Activated T-cell treated with anti-CD3 and anti-CD28 coated beads for 48 hours (primary cell): ENCODE measurements around the gene SLC44A5.
"Not testable (repeated sequence)": the region's sequence is repeated elsewhere in the genome, so short reads cannot be mapped to it uniquely, and the experiment has no call there.

Experiments used
- DNase-seq: peaks from one replicate; pipeline ENCODE4 v3.0.0-alpha.2; 2020; ENCODE audit warnings: low read depth

The SLC44A5 gene

DNA sequence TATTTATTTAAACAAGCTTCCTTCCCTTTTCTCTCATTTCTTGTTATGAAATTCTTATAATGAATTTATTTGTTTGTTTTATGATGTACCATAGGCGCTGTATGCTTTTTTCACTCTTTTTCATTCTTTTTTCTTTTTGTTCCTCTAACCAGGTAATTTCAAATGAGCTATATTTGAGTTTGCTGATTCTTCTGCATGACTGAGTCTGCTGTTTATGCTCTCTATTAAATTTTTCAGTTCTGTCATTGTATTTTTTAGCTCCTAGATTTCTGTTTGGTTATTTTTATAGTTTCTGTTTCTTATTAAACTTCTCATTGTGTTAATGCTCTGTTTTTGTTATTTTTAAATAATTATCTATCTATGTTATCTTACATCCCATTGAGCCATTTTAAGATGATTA lies 244.3 kb downstream of the SLC44A5 start:
- DNase-seq: no peak

DNA sequence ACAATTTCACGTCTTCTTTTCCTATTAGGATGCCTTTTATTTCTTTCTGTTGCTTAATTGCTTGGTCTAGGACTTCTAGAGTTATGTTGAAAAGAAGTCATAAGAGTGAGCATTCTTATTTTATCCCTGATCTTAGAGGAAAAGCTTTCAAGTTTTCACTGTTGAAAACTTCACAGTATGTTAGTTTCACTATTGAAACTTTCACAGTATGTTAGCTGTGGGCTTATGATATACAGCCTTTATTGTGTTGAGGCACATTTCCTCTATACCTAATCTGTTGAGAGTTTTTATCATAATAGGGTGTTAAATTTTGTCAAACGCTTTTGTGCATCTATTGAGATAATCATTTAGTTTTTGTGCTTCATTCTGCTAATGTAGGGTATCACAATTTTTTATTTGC lies 249.7 kb downstream of the SLC44A5 start:
- DNase-seq: no peak

DNA sequence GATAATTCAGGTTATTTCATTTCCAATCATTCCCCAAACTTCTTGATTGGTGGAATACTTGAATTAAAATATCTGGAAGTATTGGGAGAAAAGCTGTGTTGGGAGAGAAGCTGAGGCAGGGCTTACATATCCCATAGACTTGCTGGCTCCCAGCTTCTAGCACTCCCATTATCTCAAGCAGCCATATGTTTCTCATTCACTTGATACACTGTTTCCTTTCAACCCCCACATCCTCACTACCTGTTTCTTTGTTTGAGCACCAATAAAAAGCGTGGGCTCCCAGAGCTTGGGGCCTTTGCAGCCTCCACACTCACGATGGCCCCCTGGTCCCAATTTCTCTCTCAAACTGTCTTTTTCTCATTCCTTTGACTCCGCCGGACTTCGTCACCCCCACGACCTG lies 256.6 kb downstream of the SLC44A5 start:
- DNase-seq: not testable (repeated sequence)

DNA sequence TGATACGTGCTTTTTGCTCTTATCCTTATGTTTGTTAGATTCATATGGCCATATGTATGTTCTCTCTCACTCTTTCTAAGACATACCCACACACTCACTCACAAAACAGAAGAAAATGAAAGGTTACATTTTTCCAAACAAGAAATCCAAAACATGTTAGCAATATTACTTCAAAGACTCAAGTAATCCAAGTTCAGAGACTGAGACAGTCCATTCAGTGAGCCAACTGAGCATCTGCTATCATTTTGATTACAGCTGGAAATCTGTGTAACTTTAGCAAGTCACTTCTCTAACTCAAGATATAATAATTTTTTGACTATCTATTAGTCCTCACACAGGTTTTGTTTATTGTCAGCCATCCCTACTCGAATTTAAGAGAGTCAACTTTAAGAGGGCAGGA lies 257.9 kb downstream of the SLC44A5 start:
- no peak for DNase-seq

DNA sequence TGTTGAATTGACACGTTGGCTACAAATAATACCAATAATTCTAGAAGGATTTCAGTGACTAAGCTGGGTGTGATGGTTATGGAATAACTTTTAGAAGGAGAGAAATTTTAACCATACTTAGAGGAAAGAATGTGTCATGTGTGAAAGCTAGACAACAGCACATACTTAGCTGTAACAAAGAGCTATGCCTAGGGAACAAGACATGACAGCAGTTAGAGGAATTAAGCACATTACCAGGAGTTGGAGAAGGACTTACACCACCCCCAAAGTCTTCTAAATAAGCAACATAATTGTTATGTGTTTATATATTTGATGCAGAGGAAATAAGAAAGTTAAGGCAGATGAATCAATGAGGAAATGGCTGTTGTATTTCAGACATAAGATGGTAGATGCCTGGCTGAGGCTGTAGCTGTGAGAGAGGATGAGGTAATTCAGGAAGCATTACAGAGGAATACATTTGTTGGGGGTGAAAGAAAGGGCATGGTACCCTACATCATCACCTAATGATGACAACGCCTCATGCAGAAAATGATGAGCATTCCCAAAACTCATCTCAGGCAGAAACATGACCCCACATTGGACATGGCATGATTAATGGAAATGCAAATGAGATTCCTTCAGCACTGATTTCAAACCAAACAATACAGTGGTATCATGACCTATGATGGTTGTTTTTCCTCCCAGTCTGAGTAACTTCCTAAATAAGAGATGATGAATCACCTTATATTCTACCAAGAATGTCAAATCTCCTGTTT lies 265.2 kb downstream of the SLC44A5 start:
- no peak for DNase-seq

DNA sequence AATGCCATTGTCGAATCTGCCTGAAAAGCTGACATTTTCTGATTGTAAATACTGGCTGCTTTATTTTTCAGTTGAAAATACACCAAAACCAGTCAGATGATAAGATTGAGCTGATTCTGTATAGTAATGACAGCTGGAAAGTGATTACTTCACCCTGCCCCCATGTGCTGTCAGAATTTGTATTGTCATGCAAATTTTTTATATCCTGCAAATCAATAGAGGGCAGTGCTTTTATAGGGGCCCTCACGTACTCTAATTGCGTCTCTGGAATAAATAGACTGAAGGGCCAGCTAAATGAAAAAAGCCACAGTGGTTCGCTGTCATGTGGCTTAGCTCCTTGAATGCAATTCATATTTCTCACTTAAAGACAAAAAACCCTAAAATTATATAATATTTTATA lies 268.1 kb downstream of the SLC44A5 start:
- no peak for DNase-seq

DNA sequence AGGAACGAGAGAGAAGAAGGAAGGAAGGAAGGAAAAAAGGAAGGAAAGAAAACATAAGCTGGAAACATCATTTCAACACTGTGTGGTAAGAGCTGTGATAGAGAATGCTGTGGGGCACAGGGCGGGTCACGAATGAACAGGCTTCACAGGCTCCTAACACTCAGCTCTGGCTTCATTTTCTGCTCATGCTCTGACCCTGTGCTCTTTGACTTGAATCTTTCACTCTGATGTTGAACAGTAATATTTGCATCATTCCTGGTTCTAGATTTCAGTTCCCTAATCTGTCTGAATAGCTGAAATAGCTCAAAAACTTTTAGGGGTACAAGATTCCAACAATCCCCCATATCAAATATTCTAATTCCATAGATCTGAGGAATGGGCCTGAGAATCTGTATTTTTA lies 269.4 kb downstream of the SLC44A5 start:
- DNase-seq: no peak

DNA sequence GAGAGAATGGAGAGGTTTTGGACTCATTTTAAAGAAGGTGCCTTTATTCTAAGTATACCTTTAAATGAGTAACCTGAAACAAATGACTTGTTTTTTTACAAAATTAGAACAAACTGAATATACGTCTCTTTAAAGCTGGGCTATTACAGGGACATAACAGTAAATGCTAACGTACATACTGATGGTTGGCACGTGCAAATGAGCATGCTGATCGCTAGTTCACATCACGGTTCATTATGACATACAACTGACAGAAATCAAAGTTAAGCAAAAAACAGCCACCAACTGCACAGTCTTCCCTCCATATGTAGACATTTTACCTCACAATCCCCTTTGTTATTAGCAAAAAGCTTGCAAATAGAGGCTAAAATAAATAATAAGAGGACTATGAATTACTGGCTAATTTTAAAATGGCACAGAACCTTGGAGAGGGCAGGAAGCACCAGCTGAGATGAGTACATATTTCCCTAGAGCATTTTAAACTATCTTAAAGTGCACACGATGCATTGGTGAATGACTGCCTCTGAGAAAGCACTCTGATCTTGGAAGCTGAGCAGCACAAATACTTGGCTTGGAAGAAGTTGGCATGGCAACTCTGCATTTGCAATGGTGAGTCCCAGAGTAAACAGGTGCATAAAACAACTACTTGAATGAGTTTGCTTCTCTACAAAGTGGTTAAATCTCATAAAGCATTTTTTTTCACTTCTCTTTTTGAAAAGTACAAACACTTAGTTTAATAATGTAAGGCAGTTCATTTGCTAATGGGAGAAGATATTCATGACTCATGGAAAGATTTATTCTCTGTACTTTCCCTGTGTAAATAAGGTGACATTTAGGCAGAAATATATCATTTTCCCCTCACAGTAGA lies 272.1 kb downstream of the SLC44A5 start:
- DNase-seq: no peak

DNA sequence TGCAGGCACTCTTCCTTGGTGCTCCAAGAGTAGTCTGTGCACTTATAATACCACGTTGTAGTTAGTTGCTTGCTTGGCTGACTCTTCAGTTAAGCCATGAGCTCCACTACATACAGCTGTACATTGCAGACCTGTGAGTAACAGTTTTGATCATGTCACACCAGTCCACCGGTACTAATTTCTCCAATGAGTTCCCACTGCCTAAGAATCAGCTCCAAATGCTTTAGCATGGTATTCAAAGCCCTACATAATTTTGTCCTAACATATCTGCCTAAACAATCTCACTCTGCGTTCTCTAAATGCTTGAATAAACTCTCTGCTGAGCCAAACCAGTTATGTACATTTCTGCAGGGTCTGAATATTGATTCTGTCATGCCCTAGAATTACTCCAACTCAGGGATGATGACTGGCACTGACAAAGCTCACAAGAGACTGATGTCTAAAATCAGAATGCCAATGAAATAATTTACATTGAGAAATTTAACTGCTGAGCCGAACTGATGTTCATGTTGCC lies 276.0 kb downstream of the SLC44A5 start:
- DNase-seq: no peak

DNA sequence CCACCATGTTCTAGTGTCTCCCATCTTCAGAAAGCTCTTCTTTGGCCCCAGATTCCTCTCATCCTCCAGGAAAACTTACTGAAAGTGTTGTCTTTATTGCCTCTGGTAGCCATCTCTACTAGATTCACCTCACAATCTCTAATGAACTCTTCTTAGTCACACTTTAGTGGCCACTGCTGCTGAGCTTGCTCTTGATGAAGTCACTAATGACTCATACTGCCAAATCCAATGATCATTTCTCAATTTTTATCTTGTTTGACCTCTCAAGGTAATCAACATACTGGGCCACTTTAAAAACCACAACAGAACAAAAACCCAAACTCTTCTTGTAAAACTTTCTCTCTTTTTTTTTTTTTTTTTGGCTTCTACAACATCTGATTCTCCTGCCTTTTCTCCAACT lies 280.3 kb downstream of the SLC44A5 start:
- DNase-seq: no peak

DNA sequence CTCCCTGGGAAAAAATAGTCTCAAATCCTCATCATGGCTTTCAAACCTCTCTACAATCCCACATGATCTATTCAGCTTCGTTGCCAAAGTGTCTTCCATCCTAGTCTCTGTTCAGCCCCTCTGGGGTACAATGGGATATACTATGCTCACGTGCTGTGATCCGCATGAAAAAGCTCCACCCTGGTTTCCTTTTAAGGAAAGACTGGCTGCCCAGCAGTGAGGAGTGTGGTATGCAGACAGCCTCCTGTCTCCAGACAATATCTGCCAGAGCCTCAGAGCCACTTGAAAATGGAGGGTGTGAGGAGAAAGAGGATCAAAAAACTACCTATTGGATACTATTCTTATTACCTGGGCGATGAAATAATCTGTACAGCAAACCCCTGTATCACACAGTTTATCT lies 282.2 kb downstream of the SLC44A5 start:
- no peak for DNase-seq

DNA sequence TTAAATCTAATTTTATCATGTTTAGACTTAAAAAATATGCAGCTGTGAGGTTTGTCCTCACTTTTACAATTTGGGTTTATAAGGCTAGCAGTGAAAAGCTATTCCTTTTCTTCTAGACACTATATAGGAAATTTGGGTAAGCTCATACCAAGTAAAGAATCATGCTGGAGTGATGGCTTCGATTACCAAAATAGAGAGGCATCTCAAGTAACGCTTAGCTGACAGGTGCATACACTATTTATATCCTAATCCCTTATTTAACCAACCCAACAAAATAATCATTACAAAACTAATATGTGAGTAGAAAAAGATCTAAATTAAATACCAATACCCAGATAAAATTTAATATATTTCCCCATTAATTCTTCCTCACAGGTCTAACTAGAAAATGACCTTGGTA lies 283.5 kb downstream of the SLC44A5 start:
- DNase-seq: no peak

DNA sequence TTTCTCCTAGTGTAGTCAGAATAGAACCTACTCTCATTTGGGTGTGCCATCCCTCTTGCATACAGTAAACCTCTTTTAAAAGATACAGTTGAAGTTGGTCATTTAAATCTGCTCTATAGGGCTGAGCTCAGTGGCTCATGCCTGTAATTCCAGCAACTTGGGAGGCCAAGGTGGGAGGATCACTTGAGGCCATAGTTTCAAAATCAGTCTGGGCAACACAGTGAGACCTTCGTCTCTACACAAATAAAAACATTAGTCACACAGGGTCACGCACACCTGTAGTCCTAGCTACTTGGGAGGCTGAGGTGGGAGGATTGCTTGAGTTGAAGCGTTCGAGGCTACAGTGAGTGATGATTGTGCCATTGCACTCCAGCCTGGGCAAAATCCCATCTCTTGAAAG lies 292.9 kb downstream of the SLC44A5 start:
- DNase-seq: no peak

DNA sequence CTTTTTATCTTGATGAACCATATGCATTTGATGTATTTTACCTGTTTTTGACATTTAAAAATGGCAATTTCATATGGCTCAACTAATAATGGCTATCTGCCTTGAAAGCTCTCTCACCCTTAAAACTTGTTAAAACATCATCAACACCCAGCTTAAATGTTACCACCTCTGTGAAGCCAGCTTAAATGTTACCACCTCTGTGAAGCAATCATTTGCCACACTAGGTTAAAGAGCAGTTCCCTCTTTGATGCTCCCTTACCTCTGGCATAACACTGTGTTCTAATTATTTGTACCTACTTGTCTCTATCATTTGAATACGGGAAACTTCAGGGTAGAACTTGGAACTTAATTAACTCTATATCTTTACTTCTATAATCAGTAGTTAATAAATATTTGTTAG lies 294.7 kb downstream of the SLC44A5 start:
- DNase-seq: no peak

DNA sequence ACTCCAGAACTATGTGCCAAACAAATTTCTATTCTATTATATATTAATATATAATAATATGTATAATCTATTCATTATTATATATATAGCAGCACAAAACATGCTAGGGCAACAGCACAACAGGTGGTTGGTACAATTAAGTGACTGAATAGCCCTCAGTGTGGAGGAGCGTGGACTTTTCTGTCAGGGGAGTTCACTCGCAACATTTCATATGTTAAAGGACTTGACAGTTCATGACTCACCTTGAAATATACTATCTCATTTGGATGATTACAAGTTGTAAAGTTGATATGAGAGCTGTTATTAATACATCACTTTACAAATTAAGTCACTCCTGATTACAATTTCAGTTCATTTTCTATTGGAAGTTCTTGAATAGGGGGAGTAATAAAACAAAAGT lies 298.3 kb downstream of the SLC44A5 start:
- no peak for DNase-seq

DNA sequence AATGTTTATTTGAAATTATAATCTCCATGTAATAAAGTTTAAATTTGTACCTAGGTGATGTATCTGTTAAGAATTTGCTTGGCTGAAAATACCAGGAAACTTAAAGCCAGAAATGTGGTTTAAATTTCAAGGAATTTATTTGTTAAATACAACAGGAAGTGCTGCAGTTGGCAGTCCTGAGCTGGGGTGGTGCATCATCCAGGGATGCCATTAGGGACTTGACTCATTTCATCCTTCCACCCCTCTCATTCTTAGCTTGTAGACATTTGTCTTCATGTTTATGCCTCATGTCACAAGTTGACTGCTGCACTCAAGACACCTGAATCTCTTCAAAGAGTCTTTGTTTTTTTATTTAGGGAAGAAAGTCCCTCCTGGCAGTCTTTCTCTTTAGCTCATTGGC lies 300.8 kb downstream of the SLC44A5 start:
- DNase-seq: no peak

DNA sequence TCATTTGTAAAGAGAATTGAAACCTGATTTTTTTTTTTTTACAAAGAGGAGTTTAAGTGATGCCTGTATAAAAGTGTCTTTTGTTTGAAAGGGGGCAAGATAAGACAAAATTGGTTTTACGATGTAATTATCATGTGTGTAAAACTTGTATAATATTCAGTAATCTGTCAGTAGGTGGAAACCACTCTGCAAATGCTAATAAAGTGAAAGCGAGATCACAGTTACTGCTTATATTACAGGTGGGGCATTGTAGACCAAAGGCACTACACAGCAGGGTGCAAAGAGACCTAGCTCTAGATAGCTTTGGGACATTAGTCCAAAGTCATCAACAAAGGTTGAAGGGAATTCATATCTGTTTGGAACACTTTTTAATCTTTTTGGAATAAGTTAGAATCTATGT lies 302.5 kb downstream of the SLC44A5 start:
- DNase-seq: no peak

DNA sequence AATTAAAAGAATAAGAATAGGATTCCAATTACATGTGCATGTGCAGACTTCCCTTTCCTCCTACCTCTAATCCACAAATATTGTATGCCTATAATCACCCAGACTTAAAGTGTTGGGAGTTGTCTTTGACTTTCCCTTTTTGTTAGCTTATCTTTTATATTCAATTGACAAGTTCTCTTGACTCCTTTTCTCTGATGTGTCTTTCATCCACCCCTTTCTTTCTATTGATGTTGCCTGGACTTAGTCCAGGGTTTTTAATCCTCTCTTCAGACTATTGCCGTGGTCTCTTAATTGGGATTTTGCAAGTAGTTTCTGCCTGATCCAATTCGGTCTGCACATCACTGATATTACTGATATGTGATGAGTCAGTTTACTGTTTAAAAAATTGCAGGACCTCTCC lies 305.9 kb downstream of the SLC44A5 start:
- no peak for DNase-seq

DNA sequence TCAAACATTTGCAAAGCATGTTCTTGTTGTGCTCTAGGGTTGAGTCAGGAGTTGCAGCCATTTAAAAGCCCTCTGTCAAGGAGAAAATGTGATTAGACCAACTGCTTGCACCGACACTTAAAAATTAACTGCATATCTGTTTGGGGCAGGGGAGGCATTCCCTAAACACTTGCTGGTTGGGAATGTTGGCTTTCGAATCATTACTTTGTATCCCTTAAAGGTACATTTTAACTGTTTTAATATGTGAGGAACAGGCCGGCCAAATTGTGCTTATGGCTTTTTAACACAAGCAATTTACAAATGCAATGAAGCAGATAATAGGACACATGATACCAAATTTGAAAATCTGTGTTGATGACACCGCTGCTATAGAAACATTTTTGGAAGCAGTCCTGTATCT lies 317.6 kb downstream of the SLC44A5 start:
- DNase-seq: no peak

DNA sequence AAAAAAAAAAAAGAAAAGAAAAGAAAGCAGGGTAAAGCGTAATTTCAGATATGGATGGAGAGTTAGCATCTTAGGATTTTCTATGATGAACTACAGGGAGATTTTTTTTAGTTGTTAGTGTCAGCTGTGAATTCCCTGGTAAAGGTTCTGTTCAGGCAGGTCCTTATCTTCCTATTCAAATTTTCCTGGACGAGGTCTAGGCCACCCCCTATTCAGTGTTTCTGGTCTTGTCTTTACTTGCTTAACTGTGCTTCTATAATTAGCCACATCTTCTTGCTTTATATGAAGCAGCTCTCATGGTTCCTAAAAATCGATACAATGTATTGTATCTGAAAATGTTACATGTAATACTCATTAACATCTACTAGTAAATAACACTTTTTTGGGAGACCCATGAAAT lies 318.9 kb downstream of the SLC44A5 start:
- no peak for DNase-seq

DNA sequence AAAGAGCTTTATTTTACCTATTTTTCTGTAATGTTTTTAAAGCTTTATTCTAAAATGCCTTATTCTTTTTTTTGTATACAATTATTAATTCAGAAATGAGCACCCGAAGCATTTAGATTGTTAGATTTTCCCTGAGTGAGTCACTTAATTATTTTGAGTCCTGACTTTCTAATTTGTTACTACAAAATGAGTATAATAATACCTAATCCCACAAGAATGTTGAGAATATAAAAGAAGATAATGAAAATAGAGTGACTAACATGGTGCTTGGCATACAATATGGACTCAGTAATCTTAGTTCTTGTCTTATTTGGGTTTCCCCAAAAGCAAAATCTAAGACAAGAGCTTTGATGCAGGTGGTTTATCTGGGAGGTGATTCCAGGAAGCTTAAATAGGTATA lies 334.5 kb downstream of the SLC44A5 start:
- no peak for DNase-seq

DNA sequence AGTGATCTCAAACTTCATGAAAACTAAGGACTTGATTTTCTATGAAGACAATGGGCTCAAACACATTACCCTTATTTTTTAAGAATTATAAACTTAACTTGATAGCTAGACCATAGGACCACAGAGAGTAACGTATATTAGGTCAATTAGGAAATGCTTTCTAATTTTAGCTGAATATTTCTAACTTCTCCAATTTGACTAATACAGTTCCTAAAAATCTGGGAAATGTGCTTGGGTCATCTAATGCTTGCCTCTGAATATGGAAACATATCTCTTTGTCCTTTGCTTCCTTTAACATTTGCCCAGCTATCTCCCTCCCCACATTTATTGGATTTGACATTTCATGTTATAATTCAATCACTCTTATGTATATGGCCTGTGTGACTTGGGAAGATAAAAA lies 335.3 kb downstream of the SLC44A5 start:
- no peak for DNase-seq

DNA sequence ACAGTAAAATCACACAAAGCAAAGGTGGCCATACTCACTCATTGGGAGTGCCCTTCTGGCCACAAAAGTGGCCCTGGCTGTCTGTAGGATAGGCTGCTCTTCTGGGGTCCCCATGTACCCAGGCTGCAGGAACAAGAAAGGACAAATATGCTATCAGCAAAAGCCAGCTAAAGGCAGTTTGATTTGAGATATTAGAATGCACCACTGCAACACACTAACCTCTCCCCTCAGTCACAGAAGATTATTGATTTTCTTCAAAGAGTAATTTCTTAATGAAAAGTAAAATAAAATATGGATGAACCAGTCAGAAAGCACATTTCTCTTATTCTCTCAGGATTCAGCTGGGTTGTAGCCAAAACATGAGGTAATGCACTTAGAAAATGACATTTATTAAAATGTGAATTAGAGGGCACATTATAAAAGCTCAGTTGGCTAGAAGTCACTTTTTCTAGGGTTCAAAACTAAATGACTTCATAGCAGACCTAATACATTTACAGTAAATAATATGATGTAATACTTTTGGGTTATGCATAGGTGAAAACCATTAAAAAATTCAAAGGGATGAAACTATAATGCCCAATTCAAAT lies 335.9 kb downstream of the SLC44A5 start:
- DNase-seq: no peak
